Body of pancreas (tissue), 4 donors: ENCODE data around the gene STRIP2.
"Not testable (repeated sequence)": the region's sequence is repeated elsewhere in the genome, so short reads cannot be mapped to it uniquely, and the experiment has no call there.

ENCODE experiments used
- CTCF ChIP-seq, 7 experiments: fragments of 450-650 bp in 4 of 7; fragments of 200-600 bp in 3 of 7; sonication (generic) in 3 of 7; IDR thresholded peaks; one replicate each; pipeline ENCODE4 v1.5.1; 2016 to 2019; ENCODE audit warnings: antibody characterized with exemption in 7 of 7
- POLR2A ChIP-seq, 3 donors: fragments of 450-650 bp; IDR thresholded peaks; one replicate each; pipeline ENCODE4 v1.6.1; 2016; ENCODE audit warnings: antibody characterized with exemption in 3 of 3, mild to moderate bottlenecking in 2 of 3

- TF ChIP-seq CTCF, POLR2A (IDR thresholded peaks at IDR 0.05): not testable (repeated sequence)
Observed at GRCh38 chr7:129475931-129476330, 41.7 kb downstream of the STRIP2 start.
